Measurements from ENCODE around the gene CHST14. TPM values are rescaled to one million over a fixed set of nuclear protein-coding genes. Genes with fewer than 3 reads are reported as not detected.
A peak's percentile ranks its signal among the peaks of the same experiment; 100 is the strongest.

CHST14 gene
- total and polyA plus RNA-seq, 3 donors from 2014 or later = 5.4 to 16.7 (median 13.0) TPM

DNA sequence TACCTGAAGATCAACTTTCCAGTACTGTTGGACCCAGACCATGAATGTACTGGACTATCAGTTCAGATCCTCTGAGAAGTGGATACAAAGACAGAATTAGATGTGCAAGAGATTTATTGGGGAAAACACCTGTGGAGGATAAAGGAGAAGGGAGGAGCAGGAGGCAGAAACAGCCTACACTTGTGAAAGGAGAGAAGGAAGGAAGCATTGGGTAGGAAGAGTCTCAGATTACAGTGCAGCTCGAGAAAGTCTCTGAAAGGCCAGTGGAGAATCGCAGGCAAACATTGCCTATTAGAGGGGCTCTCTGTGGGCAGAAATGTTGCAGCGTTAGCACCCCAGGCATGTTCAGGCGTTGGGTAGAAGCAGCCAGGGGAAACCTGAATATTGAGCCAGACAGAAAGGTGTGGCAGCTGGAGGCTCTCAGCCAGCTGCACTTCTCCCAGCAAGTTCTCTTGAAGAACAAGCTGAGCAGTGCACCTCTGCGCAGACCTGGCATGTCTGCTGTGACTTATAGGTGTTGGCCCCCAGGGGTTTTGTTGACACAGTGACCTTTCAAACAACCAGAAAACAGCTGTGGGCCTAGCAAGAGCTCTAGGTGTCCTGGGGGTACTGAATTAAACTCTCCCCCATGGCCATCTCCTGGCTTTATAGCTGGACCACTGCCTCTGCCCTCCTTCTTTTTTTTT lies 7.0 kb downstream of the CHST14 start:
- TF ChIP-seq CTCF (IDR thresholded peaks at IDR 0.05) (no peak), POLR2A (IDR thresholded peaks at IDR 0.05) (no peak)
- H3K27me3 ChIP-seq = no peaks in the 10 kb centered on the region
- H3K27ac ChIP-seq = no peak overlapping the region
- H3K9me3 ChIP-seq = no peaks in the 10 kb centered on the region
- no peak overlapping the region for H3K4me3 ChIP-seq
- no peak for DNase-seq
- no peaks in the 10 kb centered on the region for H3K36me3 ChIP-seq (ENCODE audit: low read depth, missing control alignments)
- no peaks in the 10 kb centered on the region for H3K4me1 ChIP-seq
- intact Hi-C loops (cut with DNase I; ENCODE audit: low total_unique reads) = no loop called here
- WGBS, 2 donors = 73 to 76% methylated on average over 5 of the region's 5 CpGs

DNA sequence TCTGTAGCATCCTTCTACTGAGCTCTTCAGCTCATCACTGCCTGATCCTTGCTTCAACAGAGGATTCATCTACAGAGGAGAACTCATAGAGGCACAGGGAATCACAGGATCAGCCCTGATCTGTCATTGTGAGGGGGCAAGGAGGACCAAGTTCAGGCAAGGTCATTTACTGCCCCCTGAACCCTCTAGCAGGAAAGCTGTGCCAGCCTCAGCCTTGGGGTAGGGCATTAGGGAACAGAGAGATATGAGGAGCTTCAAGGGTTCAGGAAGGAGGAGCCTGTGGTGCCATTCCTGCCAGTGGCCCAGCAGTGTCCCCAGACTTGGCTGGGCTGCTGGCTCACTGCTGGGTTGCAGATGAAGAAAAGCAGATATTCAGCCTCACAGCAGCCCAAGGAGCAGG lies 8.2 kb downstream of the CHST14 start:
- no peaks in the 10 kb centered on the region for H3K9me3 ChIP-seq

GRCh38 chr15:40481341-40482074 lies 10.7 kb downstream of the CHST14 start:
- Histone ChIP-seq H3K27ac (no peak overlapping the region), H3K9me3 (no peaks in the 10 kb centered on the region), H3K36me3 (ENCODE audit: low read depth, missing control alignments) (no peaks in the 10 kb centered on the region), H3K27me3 (no peaks in the 10 kb centered on the region), H3K4me1 (no peaks in the 10 kb centered on the region), H3K4me3 (no peak overlapping the region)
- DNase-seq = no peak
- intact Hi-C loops (cut with DNase I; ENCODE audit: low total_unique reads) = no loop called here
- TF ChIP-seq CTCF (IDR thresholded peaks at IDR 0.05) (no peak), POLR2A (IDR thresholded peaks at IDR 0.05) (no peak)
- 82 to 87% methylated on average over 1 of the region's 1 CpG for WGBS, 2 donors

More for the DNA sequence above, 8.2 kb downstream of the CHST14 start:
- Histone ChIP-seq H3K36me3 (ENCODE audit: low read depth, missing control alignments) (no peaks in the 10 kb centered on the region), H3K27me3 (no peaks in the 10 kb centered on the region), H3K27ac (no peak overlapping the region), H3K4me3 (no peak overlapping the region), H3K4me1 (no peaks in the 10 kb centered on the region)
- TF ChIP-seq CTCF (IDR thresholded peaks at IDR 0.05) (no peak), POLR2A (IDR thresholded peaks at IDR 0.05) (no peak)
- intact Hi-C loops (cut with DNase I; ENCODE audit: low total_unique reads) = no loop called here
- no peak for DNase-seq

DNA sequence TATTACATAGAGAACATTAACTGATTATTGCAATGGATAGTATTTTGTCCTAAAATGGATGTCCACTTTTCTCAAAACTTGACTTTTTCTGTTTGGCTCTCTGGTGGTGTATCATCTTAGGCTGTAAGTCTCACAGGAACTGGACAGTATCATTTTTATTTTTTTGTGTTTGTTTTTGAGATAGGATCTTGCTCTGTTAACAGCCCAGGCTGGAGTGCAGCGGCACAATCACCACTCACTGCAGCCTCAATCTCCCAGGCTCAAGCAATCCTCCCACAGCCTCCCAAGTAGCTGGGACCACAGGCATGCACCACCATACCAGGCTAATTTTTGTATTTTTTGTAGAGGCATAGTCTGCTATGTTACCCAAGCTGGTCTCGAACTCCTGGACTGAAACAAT lies 13.1 kb downstream of the CHST14 start:
- Histone ChIP-seq H3K27ac (no peak overlapping the region), H3K4me1 (no peaks in the 10 kb centered on the region), H3K36me3 (ENCODE audit: low read depth, missing control alignments) (no peaks in the 10 kb centered on the region), H3K27me3 (no peaks in the 10 kb centered on the region), H3K4me3 (no peak overlapping the region), H3K9me3 (no peaks in the 10 kb centered on the region)
- DNase-seq = peak; percentile 1
- 94 to 100% methylated on average over 2 of the region's 2 CpGs for WGBS, 2 donors
- intact Hi-C loops (cut with DNase I; ENCODE audit: low total_unique reads) = no loop called here
- no peak for TF ChIP-seq POLR2A (IDR thresholded peaks at IDR 0.05)

DNA sequence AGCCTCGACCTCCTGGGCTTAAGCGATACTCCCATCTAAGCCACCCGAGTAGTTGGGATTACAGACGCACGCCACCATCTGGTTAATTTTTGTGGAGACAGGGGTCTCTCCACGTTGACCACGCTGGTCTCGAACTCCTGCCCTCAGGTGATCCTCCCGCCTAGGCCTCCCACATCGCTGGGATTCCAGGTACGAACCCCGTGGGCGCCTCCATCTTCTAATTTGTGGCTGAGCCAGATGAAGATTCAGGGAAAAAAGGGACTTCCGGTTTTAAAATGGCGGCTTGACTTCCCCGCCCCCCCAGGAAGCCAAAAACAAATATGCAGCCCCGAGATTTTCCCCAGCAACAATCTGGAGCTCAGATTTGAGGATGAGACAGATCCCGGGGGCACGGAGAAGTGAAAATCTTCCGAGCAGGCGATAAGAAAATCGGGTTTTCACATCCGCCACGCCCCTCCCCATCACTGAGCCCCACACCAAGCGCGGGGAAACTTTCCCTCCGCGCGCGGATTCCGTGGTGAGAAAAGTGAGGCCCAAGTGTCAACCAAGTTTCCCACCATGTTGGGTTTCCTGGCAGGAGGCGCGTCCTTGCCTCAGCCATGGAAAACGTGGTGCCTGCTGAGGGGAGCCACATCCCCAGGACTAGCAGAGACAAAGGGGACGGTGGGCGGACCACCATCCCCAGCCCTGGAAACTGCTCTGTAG lies 15.4 kb downstream of the CHST14 start:
- H3K27ac ChIP-seq = peak overlapping the region in 1 of 2 donors; percentile 63
- intact Hi-C loops (cut with DNase I; ENCODE audit: low total_unique reads) = no loop called here
- H3K36me3 ChIP-seq (ENCODE audit: low read depth, missing control alignments) = no peaks in the 10 kb centered on the region
- H3K27me3 ChIP-seq = no peaks in the 10 kb centered on the region
- WGBS, 2 donors = 74 to 76% methylated on average over 36 of the region's 36 CpGs
- peak; percentile 43 for DNase-seq
- H3K4me3 ChIP-seq = peak overlapping the region; percentile 40 to 50
- no peaks in the 10 kb centered on the region for H3K9me3 ChIP-seq
- TF ChIP-seq POLR2A (IDR thresholded peaks at IDR 0.05) (no peak), CTCF (IDR thresholded peaks at IDR 0.05) (no peak)
- H3K4me1 ChIP-seq = no peaks in the 10 kb centered on the region
